Natural killer cell (primary cell): Measurements from ENCODE around the gene ZNF564. TPM values are rescaled to one million over a fixed set of nuclear protein-coding genes. Genes with fewer than 3 reads are reported as not detected.

Source experiments
- ATAC-seq, 3 donors: fragments of 150-1000 bp in 2 of 3; fragments of 200-7000 bp in 1 of 3; cut with Tn5 transposase; 1 replicate in 1 of 3; 2 replicates in 2 of 3; pipeline ENCODE4 v1.10.0; 2021; ENCODE audit warnings: mild to moderate bottlenecking in 2 of 3, moderate library complexity in 2 of 3
- DNase-seq, 2 donors: peaks; one replicate each; pipeline versions ENCODE4 v3.0.0 to v3.0.0-alpha.2; 2013 to 2021; ENCODE audit warnings: mixed read lengths in 1 of 2
- H3K27ac ChIP-seq: one replicate; pipeline ENCODE4 v1.5.1; 2013; ENCODE audit warnings: mild to moderate bottlenecking, low read length
- H3K27me3 ChIP-seq: one replicate; pipeline ENCODE4 v1.6.1; 2013; ENCODE audit warnings: low read length; ENCODE audit not compliant: control insufficient read depth, insufficient read depth
- H3K36me3 ChIP-seq: one replicate; pipeline ENCODE4 v1.6.1; 2013; ENCODE audit warnings: low read length; ENCODE audit not compliant: control insufficient read depth, insufficient read depth
- H3K4me1 ChIP-seq: one replicate; pipeline ENCODE4 v1.6.1; 2013; ENCODE audit warnings: low read length; ENCODE audit not compliant: control insufficient read depth, insufficient read depth
- H3K4me3 ChIP-seq: one replicate; pipeline ENCODE4 v1.5.1; 2013; ENCODE audit warnings: low read length
- H3K9me3 ChIP-seq: one replicate; pipeline ENCODE4 v1.6.1; 2013; ENCODE audit warnings: low read length; ENCODE audit not compliant: control insufficient read depth, insufficient read depth
- H3K27ac Mint-ChIP-seq, 2 donors: one replicate each; pipeline ENCODE4 v1.8.0; 2022; ENCODE audit warnings: mild to moderate bottlenecking in 2 of 2, mixed read lengths in 2 of 2, moderate library complexity in 1 of 2
- H3K27me3 Mint-ChIP-seq, 2 donors: one replicate each; pipeline ENCODE4 v1.8.0; 2022; ENCODE audit warnings: low read depth in 2 of 2, mixed read lengths in 2 of 2
- H3K36me3 Mint-ChIP-seq: one replicate; pipeline ENCODE4 v1.8.0; 2022; ENCODE audit warnings: mixed read lengths
- H3K4me1 Mint-ChIP-seq, 2 donors: one replicate each; pipeline ENCODE4 v1.8.0; 2022; ENCODE audit warnings: mixed read lengths in 2 of 2
- H3K4me3 Mint-ChIP-seq: one replicate; pipeline ENCODE4 v1.8.0; 2022; ENCODE audit warnings: mild to moderate bottlenecking, moderate library complexity, mixed read lengths
- H3K9me3 Mint-ChIP-seq, 2 donors: one replicate each; pipeline ENCODE4 v1.8.0; 2022; ENCODE audit warnings: mixed read lengths in 2 of 2
- CTCF ChIP-seq: fragments of 200-600 bp; IDR thresholded peaks from one replicate; pipeline ENCODE4 v1.8.0; 2022; ENCODE audit warnings: antibody characterized with exemption
- WGBS: methylation state at CpG from one replicate; pipeline ENCODE4 v1.1.7; 2013; ENCODE audit warnings: missing lambda C conversion rate; ENCODE audit not compliant: insufficient coverage; 5-methylcytosine and 5-hydroxymethylcytosine counted together
- intact Hi-C: fragments of 100-400 bp; cut with micrococcal nuclease; formaldehyde crosslinking; loops from one replicate; pipeline ENCODE4 v1.14.2; 2022
- total RNA-seq, 4 donors: library from RNA; stranded (reverse); fragments of 120-200 nt in 1 of 4; gene quantifications; one replicate each; pipeline versions ENCODE4 v1.2.3 to v1.2.4, GENCODE V29; 2013 to 2022

The ZNF564 gene
- total RNA-seq, 3 donors from 2014 or later (not counting 1 experiment from before 2014, with no cell fraction given), result 22.0 to 27.1 (median 23.3) TPM

- Mint-ChIP-seq H3K36me3 (no peaks in the 10 kb centered on the region), H3K4me3 (no peak overlapping the region), H3K27me3 (no peaks in the 10 kb centered on the region), H3K27ac (no peak overlapping the region), H3K4me1 (peaks cover 0 to 11% of the 10 kb centered on the region in 2 donors), H3K9me3 (no peaks in the 10 kb centered on the region)
- no peak for DNase-seq
- intact Hi-C loops, result no loop called here
- peaks cover 6% of the 10 kb centered on the region for H3K36me3 ChIP-seq
- no peaks in the 10 kb centered on the region for H3K9me3 ChIP-seq
- ATAC-seq, result no peak
- no peaks in the 10 kb centered on the region for H3K27me3 ChIP-seq
- 96% methylated on average over 11 of the region's 11 CpGs for WGBS
- no peak overlapping the region for H3K4me3 ChIP-seq
- H3K27ac ChIP-seq, result no peak overlapping the region
- no peaks in the 10 kb centered on the region for H3K4me1 ChIP-seq
- no peak for TF ChIP-seq CTCF
Measured at GRCh38 chr19:12596485-12596884, 45.2 kb upstream of the ZNF564 start.

GRCh38 chr19:12581100-12581499 is 29.8 kb upstream of the ZNF564 start:
- intact Hi-C loops, result no loop called here
- ATAC-seq, result no peak
- Mint-ChIP-seq H3K27me3 (no peaks in the 10 kb centered on the region), H3K36me3 (peaks cover 17% of the 10 kb centered on the region), H3K4me1 (no peaks in the 10 kb centered on the region), H3K4me3 (no peak overlapping the region), H3K9me3 (no peaks in the 10 kb centered on the region), H3K27ac (no peak overlapping the region)
- no peak overlapping the region for H3K4me3 ChIP-seq
- no peak for TF ChIP-seq CTCF
- 64% methylated on average over 3 of the region's 9 CpGs for WGBS
- no peaks in the 10 kb centered on the region for H3K27me3 ChIP-seq
- no peak for DNase-seq
- peaks cover 10% of the 10 kb centered on the region for H3K9me3 ChIP-seq
- H3K4me1 ChIP-seq, result no peaks in the 10 kb centered on the region
- H3K27ac ChIP-seq, result no peak overlapping the region
- peaks cover 30% of the 10 kb centered on the region for H3K36me3 ChIP-seq

GRCh38 chr19:12580180-12580694 is 29.0 kb upstream of the ZNF564 start:
- Mint-ChIP-seq H3K9me3 (no peaks in the 10 kb centered on the region), H3K36me3 (peaks cover 17% of the 10 kb centered on the region), H3K4me1 (no peaks in the 10 kb centered on the region), H3K4me3 (no peak overlapping the region), H3K27ac (no peak overlapping the region), H3K27me3 (no peaks in the 10 kb centered on the region)
- TF ChIP-seq CTCF, result no peak
- no peak overlapping the region for H3K4me3 ChIP-seq
- ATAC-seq (no peak), DNase-seq (no peak)
- H3K27me3 ChIP-seq, result no peaks in the 10 kb centered on the region
- H3K4me1 ChIP-seq, result no peaks in the 10 kb centered on the region
- no peak overlapping the region for H3K27ac ChIP-seq
- intact Hi-C loops, result no loop called here
- peaks cover 30% of the 10 kb centered on the region for H3K36me3 ChIP-seq
- H3K9me3 ChIP-seq, result peaks cover 10% of the 10 kb centered on the region
- WGBS, result 98% methylated on average over 11 of the region's 11 CpGs

GRCh38 chr19:12578641-12579040 is 27.4 kb upstream of the ZNF564 start:
- H3K36me3 ChIP-seq, result peaks cover 30% of the 10 kb centered on the region
- no peaks in the 10 kb centered on the region for H3K9me3 Mint-ChIP-seq
- no peak overlapping the region for H3K27ac ChIP-seq
- H3K4me1 Mint-ChIP-seq, result peaks cover 5 to 8% of the 10 kb centered on the region in 2 donors
- DNase-seq (no peak), ATAC-seq (no peak)
- H3K4me3 Mint-ChIP-seq, result no peak overlapping the region
- WGBS, result 100% methylated on average over 9 of the region's 10 CpGs
- no peak overlapping the region for H3K27ac Mint-ChIP-seq
- peaks cover 5% of the 10 kb centered on the region for H3K4me1 ChIP-seq
- no peaks in the 10 kb centered on the region for H3K27me3 ChIP-seq
- H3K9me3 ChIP-seq, result peaks cover 10% of the 10 kb centered on the region
- H3K4me3 ChIP-seq, result no peak overlapping the region
- intact Hi-C loops, result no loop called here
- H3K36me3 Mint-ChIP-seq, result peaks cover 17% of the 10 kb centered on the region
- H3K27me3 Mint-ChIP-seq, result no peaks in the 10 kb centered on the region
- TF ChIP-seq CTCF, result no peak
